CD4-positive, alpha-beta T cell treated with Interleukin-2 at 100 ng/mL for 4 hours (primary cell): ENCODE results near the gene UBTD1.
"Not testable (repeated sequence)": the region's sequence is repeated elsewhere in the genome, so short reads cannot be mapped to it uniquely, and the experiment has no call there.

Experiments used
- DNase-seq: peaks from one replicate; pipeline ENCODE4 v3.0.0-alpha.2; 2020; ENCODE audit warnings: low spot score

The UBTD1 gene

GRCh38 chr10:97515271-97515978 lies 16.7 kb downstream of the UBTD1 start:
- DNase-seq, result no peak

- no peak for DNase-seq
Observed at GRCh38 chr10:97517096-97517750, 18.5 kb downstream of the UBTD1 start.

GRCh38 chr10:97517778-97518300 lies 19.1 kb downstream of the UBTD1 start:
- DNase-seq, result no peak

GRCh38 chr10:97518301-97519043 lies 19.7 kb downstream of the UBTD1 start:
- no peak for DNase-seq

- DNase-seq, result no peak
Observed at GRCh38 chr10:97519342-97519741, 20.6 kb downstream of the UBTD1 start.

GRCh38 chr10:97520520-97520919 lies 21.8 kb downstream of the UBTD1 start:
- DNase-seq, result no peak

GRCh38 chr10:97520978-97521761 lies 22.4 kb downstream of the UBTD1 start:
- no peak for DNase-seq

GRCh38 chr10:97522071-97522470 lies 23.3 kb downstream of the UBTD1 start:
- DNase-seq, result no peak

- DNase-seq, result no peak
Observed at GRCh38 chr10:97522937-97523336, 24.2 kb downstream of the UBTD1 start.

GRCh38 chr10:97525086-97525485 lies 26.4 kb downstream of the UBTD1 start:
- DNase-seq, result no peak

GRCh38 chr10:97525683-97526110 lies 27.0 kb downstream of the UBTD1 start:
- DNase-seq, result no peak

GRCh38 chr10:97528876-97529275 lies 30.2 kb downstream of the UBTD1 start:
- not testable (repeated sequence) for DNase-seq

- DNase-seq, result no peak
Observed at GRCh38 chr10:97529685-97530465, 31.2 kb downstream of the UBTD1 start.

GRCh38 chr10:97531401-97531986 lies 32.8 kb downstream of the UBTD1 start:
- no peak for DNase-seq

GRCh38 chr10:97532935-97533671 lies 34.4 kb downstream of the UBTD1 start:
- DNase-seq, result no peak

GRCh38 chr10:97533888-97534287 lies 35.2 kb downstream of the UBTD1 start:
- no peak for DNase-seq

- DNase-seq, result no peak
Observed at GRCh38 chr10:97534746-97535367, 36.1 kb downstream of the UBTD1 start.

GRCh38 chr10:97537186-97537869 lies 38.6 kb downstream of the UBTD1 start:
- no peak for DNase-seq

- no peak for DNase-seq
Observed at GRCh38 chr10:97538411-97538810, 39.7 kb downstream of the UBTD1 start.
